Lung (tissue), 12 donors: Measurements from ENCODE around the gene TEDDM1. TPM values are rescaled to one million over a fixed set of nuclear protein-coding genes. Genes with fewer than 3 reads are reported as not detected.

Experiments used
- ATAC-seq: fragments of 200-7000 bp; cut with Tn5 transposase; one replicate; pipeline ENCODE4 v1.9.1; 2020; ENCODE audit warnings: moderate number of reproducible peaks; ENCODE audit not compliant: insufficient read depth, low FRiP score
- DNase-seq, 3 donors: peaks; one replicate each; pipeline ENCODE4 v3.0.0-alpha.2; 2013 to 2017
- H3K27ac ChIP-seq, 2 donors: one replicate each; pipeline ENCODE4 v1.5.1; 2013; ENCODE audit warnings: mild to moderate bottlenecking in 2 of 2, moderate library complexity in 2 of 2, control low read depth in 1 of 2, inconsistent platforms in 1 of 2, low read depth in 1 of 2, low read length in 1 of 2
- H3K27me3 ChIP-seq, 3 donors: one replicate each; pipeline ENCODE4 v1.5.1; 2013; ENCODE audit warnings: low read length in 2 of 3; ENCODE audit not compliant: control insufficient read depth in 3 of 3, insufficient read depth in 3 of 3
- H3K36me3 ChIP-seq, 4 donors: one replicate each; pipeline ENCODE4 v1.5.1; 2013; ENCODE audit warnings: low read length in 4 of 4, mild to moderate bottlenecking in 1 of 4, moderate library complexity in 1 of 4; ENCODE audit not compliant: control insufficient read depth in 4 of 4, insufficient read depth in 4 of 4
- H3K4me1 ChIP-seq, 5 donors: one replicate each; pipeline ENCODE4 v1.5.1; 2013; ENCODE audit warnings: low read length in 5 of 5, mild to moderate bottlenecking in 2 of 5, moderate library complexity in 1 of 5; ENCODE audit not compliant: control insufficient read depth in 5 of 5, insufficient read depth in 5 of 5
- H3K4me3 ChIP-seq: one replicate; pipeline ENCODE4 v1.5.1; 2013; ENCODE audit warnings: mild to moderate bottlenecking, control low read depth, moderate library complexity
- H3K9ac ChIP-seq, 2 donors: one replicate each; pipeline ENCODE4 v1.5.1; 2013; ENCODE audit warnings: low read length in 2 of 2, control low read depth in 1 of 2; ENCODE audit not compliant: insufficient read depth in 1 of 2
- H3K9me3 ChIP-seq, 4 donors: one replicate each; pipeline ENCODE4 v1.5.1; 2013; ENCODE audit warnings: low read length in 3 of 4, mild to moderate bottlenecking in 1 of 4, moderate library complexity in 1 of 4; ENCODE audit not compliant: control insufficient read depth in 4 of 4, insufficient read depth in 3 of 4
- CTCF ChIP-seq: IDR thresholded peaks from 2 replicates; pipeline ENCODE4 v1.5.1; 2012; ENCODE audit warnings: mild to moderate bottlenecking; ENCODE audit errors: control extremely low read depth, extremely low read depth
- WGBS, 2 donors: extraction: QIAGEN DNeasy Blood & Tissue Kit; methylation state at CpG; one replicate each; pipeline ENCODE4 v1.1.7; 2013; 5-methylcytosine and 5-hydroxymethylcytosine counted together
- polyA plus RNA-seq, 2 donors: library from polyadenylated mRNA; stranded (reverse); fragments of 200-250 nt; gene quantifications; one replicate each; pipeline ENCODE4 v1.2.1, GENCODE V29; 2013
- total RNA-seq, 2 donors: library from RNA; depleted of rRNA in 1 of 2; stranded (reverse); fragments of >200 nt in 1 of 2; gene quantifications; one replicate each; pipeline ENCODE4 v1.2.1, GENCODE V29; 2014 to 2021
- donor health status: control.
- donor health status: control.
- donor health status: Bipolar disorder and iron deficiency.
- donor health status: healthy.
- donor health status: DM: yes; HTN: yes; CAD: no.

Gene TEDDM1
- total and polyA plus RNA-seq, 4 donors = not detected

DNA sequence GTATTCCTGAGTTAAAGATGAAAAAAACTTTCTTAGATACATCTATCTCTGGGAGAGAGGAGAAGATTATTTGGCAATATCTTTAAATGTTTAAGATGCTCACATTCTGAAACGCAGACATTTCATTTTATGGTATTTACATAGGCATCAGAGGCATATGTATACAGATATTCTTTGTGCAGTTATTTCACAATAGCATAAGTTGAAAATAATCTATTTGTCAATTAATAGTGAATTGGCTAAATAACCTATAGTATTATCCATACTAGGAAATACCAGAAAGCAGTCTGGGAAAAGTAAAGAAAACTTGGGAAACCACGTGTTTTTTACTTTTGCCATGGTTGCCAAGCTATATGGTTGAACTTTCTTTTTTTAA, 44.8 kb downstream of the TEDDM1 start:
- no peak for TF ChIP-seq CTCF
- no peak overlapping the region for H3K9ac ChIP-seq
- H3K27ac ChIP-seq = no peak overlapping the region
- peaks cover 0 to 5% (median 0%) of the 10 kb centered on the region in 5 donors for H3K4me1 ChIP-seq
- H3K36me3 ChIP-seq = no peaks in the 10 kb centered on the region
- ATAC-seq = no peak
- no peaks in the 10 kb centered on the region for H3K9me3 ChIP-seq
- H3K27me3 ChIP-seq = no peaks in the 10 kb centered on the region
- H3K4me3 ChIP-seq = no peak overlapping the region
- 94 to 95% methylated on average over 2 of the region's 2 CpGs for WGBS, 2 donors
- no peak for DNase-seq

GRCh38 chr1:182351790-182352364, 48.6 kb downstream of the TEDDM1 start:
- Histone ChIP-seq H3K9me3 (no peaks in the 10 kb centered on the region), H3K27me3 (no peaks in the 10 kb centered on the region), H3K27ac (peak overlapping the region in 1 of 2 donors; percentile 11), H3K4me1 (peaks cover 0 to 9% (median 0%) of the 10 kb centered on the region in 5 donors), H3K9ac (no peak overlapping the region), H3K36me3 (no peaks in the 10 kb centered on the region), H3K4me3 (no peak overlapping the region)
- ATAC-seq = no peak
- 65 to 67% methylated on average over 1 of the region's 1 CpG for WGBS, 2 donors
- no peak for DNase-seq
- TF ChIP-seq CTCF = no peak

DNA sequence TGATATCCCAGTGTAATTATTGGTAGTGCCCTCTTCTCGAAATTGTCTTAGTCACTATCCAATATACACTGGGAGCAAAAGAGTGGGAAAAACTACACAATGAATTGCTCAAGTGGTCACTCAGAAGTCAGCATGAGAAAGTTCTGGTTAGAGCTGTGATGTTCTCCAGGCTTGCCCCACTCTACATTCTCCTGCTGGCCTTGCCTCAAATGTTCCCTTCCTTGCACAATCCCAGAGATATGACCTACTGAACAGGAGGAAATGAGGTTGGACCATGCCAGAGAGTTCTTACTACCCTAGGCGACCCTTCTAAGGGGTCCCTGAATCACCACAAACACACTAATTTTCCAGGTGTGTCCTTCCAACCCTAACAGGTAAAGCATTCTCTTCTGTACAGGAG, 49.6 kb downstream of the TEDDM1 start:
- Histone ChIP-seq H3K36me3 (no peaks in the 10 kb centered on the region), H3K27ac (no peak overlapping the region), H3K9me3 (no peaks in the 10 kb centered on the region), H3K4me3 (no peak overlapping the region), H3K27me3 (no peaks in the 10 kb centered on the region), H3K4me1 (peaks cover 0 to 9% (median 0%) of the 10 kb centered on the region in 5 donors), H3K9ac (no peak overlapping the region)
- no peak for TF ChIP-seq CTCF
- DNase-seq (no peak), ATAC-seq (no peak)
- WGBS, 2 donors = 86 to 95% methylated on average over 2 of the region's 2 CpGs
